GM18867 (cell line): ENCODE data around the gene TMEM213.

Experiments
- ATAC-seq: cut with Tn5 transposase; IDR thresholded peaks from one replicate; pipeline ENCODE4 v1.9.1; 2021; ENCODE audit warnings: mild to moderate bottlenecking, moderate library complexity; ENCODE audit not compliant: unreplicated experiment

TMEM213 gene, protein sequence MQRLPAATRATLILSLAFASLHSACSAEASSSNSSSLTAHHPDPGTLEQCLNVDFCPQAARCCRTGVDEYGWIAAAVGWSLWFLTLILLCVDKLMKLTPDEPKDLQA

DNA sequence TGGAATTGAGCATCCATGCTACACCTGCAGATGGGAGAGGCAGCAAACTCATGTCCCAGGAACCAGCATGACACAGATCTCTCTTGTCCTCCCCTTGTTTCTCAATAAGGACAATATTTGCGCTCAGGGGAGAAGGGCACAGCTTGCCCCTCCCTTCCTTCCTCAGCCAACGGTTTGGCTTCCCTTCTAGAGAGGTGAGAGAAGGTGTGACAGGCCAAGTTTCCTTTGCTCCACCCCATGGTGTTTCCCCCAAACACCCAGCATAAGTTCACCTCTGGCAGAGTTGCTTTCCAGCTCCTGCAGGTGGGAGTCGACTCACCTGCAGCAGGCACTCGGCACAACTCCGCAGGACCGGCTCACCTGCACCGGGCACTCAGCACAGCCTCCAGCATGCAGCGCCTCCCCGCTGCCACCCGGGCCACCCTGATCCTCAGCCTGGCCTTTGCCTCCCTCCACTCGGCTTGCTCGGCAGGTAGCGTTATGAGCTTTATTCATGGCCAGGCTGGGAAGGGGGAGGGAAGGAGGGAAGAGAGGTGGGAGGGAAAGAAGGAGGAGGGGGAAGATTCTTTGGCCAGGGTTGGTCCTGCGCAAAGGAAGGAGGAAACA is at the start of gene TMEM213, which contains the start of gene ATP6V0A4:
TSS of gene TMEM213 (plus strand) at position 280 of the 606 bp plus-strand sequence. CDS start at position 391, 111 bp downstream.
TSS of gene ATP6V0A4 (minus strand) at position 482 of the 606 bp plus-strand sequence. CDS start 26,949 bp downstream, outside the sequence.
- ATAC-seq, result no peak

DNA sequence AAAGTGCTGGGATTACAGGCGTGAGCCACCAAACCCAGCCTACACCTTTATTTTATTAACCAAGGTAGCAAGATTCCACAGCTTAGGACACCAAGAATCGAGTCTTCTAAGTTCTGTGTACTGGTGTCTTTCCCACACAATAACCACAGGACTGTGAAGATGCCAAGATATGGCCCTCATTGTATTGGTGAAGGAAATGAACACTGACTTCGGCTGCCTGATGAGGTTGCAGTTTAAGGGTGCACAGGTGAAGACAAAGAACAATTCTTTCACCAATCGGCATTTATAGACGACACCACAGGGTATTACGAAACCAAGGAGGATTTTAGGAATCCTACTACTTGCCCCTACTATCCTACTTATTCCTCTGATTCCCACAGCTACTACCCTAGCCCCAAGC is 49.1 kb upstream of the TMEM213 start:
- no peak for ATAC-seq

DNA sequence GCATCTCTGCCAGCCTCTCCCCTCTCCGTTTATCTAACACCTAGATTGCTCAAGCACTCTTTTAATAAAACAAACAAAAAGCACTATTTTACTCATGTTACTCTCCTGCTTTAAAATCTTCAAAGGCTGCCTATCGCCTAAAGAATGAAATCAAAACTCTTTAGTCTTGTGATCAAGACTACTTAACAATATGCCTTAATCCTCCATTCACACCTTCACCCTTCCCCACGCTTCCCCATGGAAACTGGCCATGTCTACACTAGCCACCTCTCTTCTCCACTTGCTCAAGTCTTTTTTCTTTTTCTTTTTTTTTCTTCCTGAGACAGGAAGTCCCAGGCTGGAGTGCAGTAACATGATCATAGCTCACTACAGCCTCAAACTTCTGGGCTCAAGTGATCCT is 47.8 kb upstream of the TMEM213 start:
- no peak for ATAC-seq

DNA sequence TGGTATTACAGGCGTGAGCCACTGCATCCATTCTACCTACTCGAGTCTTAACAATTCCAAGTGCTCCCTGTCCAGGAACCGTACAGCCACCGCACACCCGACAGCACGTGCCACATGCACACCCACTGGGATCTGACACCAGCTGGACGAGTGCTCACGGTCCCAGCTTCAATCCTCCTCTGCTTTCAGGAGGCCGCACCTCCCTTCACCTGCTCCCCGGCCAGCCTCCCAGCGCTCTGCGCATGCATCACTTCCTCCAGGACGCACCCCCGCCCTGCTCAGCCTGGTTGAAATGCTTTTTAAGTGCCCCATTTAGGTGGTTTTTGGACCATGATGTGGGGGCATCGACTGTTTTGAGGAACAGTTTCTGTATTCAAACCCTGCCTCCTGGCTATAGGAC is 47.3 kb upstream of the TMEM213 start:
- no peak for ATAC-seq

DNA sequence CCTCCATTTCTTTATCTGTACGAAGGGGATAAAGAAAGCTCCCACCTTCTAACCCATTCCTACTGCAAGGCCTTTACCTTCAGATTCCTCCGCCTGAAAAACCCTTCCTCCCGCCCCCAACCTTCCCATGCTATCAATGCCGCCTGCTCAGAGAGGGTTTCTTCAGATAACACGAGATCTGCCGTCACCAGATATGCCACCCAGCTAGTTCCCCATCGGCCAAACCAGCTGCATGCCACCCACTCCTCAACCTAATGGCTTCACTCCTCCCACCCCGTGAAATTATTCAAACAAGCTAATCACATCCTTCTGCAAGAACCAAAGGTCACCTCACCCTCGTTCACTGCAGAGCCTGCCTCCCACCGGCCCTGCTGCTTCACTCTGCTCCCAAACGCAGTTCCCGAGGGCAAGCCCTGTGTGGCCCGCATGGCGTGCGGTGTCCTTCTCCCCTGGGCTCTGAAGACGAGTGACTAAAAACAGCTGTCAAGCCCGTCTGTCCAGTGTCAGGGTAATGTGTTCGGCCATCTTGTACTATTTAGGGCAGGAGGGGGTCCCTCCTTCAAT is 46.8 kb upstream of the TMEM213 start:
- no peak for ATAC-seq

DNA sequence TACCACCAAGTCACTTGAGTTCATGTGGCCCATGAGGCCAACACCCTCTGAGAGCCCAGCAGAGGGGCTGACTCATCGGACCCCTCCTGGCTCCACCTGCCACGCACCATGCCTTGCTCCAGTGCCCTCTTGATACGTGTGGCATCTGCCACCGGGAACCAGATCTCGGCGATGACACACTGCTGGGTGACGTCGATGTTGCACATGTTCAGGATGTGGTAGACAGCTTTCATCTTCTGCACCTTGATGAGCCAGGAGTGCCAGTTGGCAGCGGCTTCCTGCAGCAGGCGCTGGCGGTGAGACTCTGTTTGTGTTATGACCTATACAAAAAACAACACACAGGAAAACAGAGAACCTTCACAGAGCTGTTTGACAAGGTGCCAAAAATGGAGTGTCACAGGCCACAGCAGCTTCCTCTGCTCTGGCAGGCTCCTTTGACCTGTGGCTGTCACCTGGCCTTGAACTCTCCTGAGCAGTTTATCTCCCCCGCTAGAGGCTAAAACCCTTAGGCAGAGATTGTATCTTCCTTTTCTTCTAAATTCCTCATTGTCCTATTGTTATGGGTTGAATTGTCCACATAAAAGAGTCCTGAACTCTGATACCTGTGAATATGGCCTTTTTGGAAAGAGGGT is 45.2 kb upstream of the TMEM213 start:
- ATAC-seq, result peak; percentile 90

DNA sequence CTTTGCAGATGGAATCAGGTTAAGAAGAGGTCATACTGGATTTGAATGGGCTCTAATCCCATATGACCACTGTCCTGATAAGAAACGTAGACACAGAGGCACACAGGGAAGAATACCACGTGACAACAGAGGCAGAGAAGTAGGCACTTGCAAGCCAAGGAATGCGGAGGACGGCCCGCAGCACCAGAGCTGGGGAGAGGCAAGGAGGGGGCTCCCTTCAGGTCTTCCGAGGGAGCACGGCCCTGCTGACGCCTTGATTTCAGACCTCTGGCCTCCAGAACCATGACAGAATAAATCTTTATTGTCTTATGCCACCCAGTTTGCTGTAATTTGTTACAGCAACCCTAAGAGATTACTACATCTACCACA is 44.7 kb upstream of the TMEM213 start:
- no peak for ATAC-seq

DNA sequence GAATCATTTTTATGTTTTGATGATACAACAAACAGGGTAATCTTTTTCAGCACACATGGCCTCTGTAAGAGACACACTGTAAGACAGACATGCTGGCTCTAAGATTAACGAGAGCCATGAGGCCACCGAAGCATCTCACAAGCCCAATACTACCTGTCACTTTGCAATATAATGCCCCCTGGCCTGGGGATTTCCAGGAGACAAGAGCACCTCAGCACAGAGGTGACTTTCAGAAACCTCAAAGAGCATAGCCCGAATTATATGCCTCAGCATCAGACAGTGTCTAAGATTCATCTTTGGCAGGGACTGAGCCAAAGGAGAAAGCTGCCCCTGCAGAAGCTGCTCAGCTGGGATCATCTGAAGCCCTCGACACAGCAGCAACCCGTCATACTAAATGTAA is 44.2 kb upstream of the TMEM213 start:
- ATAC-seq, result no peak

DNA sequence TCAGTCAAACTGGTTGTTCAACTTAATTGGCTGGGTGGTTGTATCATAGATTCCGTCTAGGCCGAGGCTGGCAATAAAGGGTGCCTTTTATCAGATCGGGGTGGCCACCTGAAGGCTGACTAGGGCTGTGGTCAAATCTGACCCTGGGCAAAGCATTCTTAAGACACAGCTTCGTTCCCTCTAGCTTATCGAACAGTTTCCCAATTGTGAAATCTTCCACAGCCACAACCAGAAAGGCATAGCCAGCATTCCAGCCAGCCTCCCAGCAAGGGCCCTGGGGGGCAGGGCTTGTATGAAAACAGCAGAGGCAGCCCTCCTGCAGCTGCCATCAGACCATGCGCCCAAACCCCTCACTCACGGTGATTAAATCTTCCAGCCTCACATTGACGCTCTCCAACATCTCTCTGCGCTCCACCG is 42.5 kb upstream of the TMEM213 start:
- no peak for ATAC-seq

DNA sequence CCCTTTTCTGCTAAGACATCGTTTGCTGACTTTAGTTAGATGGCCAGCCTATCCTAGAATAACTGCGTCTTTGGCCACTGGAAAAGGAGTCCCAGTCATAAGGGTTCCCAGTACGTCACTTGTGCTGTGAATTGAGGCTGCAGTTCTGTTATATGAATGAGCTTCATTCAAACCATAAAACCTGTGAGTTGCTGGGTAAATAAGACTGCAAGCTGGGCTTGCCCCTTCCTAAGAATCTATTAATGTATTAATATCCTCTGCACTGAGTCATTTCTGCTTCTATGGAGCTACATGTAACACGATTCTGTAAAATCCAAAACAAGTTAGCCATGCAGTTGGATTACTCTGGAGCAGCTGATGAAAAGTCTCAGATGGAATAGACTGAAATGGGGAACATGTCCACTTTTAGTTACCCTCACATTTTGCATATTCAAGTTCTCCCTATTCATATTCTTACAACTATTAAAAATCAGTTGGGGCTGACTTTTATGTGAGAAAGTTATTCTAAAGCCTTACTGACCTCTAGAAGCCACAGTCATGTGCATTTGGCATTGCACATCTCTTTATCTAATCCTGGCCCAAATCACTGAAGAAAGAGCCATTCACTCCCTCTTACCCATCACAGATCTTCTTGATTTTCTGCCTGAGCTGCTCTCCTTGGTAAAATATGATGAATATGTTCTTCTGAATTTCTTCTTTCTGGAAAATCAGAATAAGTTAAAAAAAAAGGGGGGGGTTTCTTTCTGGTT is 41.8 kb upstream of the TMEM213 start:
- no peak for ATAC-seq

DNA sequence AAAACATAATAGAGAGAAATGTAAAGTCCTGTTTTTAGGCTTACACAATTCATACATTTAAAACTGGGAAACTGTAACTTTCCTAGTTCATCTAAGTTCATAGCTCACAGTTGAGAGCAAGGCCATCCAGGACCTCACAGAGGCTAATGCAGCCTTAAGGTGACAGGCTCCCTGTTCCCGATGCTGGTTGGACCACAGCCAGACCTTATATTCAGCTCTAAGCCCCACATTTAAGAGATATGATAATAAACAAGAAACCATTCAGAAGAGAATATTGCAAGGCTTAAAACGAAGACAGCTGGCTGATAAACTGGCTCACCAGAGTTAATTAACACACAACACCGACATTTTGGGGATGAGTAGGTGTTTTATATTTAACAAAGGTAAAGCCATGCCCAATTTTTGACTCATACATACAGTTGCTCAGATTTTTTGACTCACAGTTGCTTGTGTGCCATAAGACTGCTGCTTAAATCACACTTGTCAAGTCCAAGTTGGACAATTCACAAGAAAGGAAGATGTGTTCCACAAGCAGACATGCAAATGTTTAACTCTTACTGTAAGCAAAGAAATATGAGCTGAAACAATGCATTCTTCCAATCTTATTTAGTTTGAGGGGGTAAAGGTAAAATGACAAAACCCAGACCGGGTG is 41.1 kb upstream of the TMEM213 start:
- no peak for ATAC-seq

DNA sequence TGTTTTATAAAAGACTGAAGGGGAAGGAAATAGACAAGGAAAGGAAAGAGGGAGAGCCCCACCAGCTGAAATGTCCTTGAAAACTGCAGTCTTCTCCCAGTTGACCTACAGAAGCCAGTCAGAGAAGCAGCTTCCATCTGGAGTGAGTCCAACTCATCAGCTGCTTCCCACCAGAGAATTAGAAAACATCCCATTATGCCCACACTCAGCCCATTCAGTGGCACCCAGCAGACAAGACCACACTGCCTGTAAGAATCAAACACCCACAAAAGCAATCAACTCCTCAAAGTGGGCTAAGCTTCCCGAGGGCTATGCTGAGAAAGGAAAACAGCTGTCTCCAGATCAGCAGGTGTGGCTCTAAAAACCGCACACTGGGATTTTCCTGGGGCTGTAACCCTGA is 29.6 kb upstream of the TMEM213 start:
- no peak for ATAC-seq

DNA sequence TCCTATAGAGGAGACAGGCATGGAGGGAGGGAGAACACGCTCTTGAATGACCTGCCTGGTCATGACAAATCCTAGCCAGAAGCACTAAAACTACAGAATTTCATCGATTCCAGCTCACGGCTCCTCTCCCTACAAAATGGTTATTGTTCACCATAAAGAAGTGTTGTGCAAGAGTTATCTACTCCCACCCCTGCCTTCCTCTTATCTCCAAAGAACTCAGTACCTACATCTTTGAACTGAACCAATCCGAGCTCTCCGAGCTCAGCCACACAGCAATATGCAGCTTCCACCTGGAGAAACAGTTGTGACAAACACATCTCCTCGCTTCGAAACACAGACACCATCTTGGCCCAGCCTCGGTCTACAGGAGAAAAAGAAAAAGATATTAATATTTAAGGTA is 26.9 kb upstream of the TMEM213 start:
- no peak for ATAC-seq

DNA sequence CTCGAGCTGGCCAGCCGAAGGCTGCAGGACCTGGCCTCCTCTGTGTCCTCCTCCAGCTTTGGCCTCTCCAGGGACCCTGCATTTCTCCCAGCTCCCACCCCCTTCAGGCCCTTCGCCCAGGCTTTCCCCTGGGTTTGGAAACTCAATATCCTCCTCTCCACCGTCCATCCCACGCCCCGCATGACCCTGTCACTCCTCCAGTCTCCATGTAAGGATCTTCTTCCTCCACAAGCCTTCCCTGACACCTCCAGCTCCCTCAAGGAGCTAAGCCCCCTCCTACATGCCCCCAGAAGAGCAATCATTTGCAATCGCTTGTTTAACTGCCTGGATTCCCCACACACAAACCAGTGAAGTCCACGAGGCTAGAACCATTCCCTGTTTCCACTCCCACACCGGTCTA is 24.6 kb upstream of the TMEM213 start:
- ATAC-seq, result no peak

DNA sequence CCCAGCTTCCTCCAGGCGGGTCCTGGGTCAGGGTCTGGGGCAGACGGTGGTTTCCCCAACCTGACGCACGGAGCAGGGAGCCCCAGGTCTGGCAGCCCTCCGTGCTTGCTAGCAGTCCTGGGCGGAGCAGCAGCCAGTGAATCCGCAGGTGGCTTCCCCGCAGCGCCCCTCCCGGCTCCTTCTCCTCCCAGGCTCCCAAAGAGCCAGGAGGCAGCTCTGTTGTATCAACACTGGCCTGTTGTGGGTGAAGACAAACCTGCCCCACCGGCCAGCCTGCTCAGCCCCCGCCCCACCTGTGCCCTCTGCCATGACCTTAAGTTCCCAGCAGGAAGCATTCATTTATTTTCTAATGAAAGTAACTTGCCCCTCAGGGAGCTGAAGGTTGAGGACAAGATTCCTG is 24.0 kb upstream of the TMEM213 start:
- ATAC-seq, result no peak

DNA sequence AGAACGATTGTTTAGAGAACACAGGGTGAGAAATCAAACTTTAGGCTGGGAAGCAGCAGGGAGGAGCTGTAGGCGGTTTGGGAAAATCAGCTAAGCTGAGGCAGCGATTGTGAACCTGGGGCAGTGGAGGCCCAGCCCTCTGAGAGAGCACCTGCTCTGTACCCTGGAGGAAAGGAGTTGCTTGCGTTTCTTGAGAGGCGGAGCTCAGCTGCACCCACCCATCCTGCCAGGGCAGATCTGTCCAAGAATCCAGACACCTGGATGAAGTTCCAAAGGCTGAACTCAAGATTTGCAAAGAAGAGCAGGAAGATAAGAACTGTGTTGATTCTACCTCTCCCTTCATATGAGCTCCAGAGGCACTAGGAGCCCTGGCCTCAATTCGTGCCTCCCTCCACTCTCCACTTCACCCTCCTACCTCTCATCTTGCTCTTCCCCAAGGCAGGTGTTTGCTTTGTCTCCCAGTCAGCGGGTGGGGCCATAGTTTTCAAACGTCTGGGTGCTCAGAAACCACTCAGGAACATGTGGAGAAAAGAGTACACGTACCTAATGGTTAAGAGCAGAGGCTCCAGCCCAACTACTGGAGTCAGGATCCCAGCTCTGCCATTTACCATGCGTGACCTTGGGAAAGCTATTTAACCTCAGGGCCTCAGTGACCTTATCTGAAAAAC is 21.5 kb upstream of the TMEM213 start:
- no peak for ATAC-seq

DNA sequence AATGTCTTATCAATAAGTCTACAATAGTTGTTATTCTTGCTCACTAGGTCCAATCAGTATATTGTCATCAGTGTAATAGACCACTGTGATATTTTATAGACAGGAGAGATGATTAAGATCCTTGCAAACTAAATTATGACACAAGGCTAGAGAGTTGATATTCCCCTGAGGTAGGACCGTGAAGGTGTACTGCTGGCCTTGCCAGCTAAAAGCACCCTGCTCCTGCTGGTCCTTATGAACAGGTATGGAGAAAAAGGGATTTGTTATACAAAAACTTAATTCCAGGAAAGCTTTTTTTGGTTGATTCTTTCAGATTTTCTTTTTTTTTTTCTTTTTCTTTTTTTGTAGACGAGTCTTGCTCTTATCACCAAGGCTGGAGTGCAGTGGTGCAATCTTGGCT is 16.8 kb upstream of the TMEM213 start:
- no peak for ATAC-seq

DNA sequence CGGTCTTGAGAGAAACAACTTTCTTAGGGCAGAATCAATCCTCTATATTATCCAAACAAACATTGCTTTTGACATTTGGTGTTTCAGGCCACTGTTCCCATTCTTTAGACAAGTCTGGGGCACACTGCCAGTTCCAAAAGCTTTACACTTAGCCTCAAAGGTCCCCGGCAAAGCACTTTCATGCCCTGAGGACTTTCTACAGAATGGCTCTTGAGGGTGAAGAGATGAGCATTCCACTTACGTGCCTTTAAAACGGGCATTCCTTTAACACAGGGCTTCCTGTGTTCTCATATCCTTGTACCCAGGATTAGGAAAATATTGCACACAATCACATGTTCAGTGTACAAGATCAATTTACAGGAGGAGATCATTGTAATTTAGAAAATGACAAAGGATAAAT is 13.1 kb upstream of the TMEM213 start:
- ATAC-seq, result no peak

DNA sequence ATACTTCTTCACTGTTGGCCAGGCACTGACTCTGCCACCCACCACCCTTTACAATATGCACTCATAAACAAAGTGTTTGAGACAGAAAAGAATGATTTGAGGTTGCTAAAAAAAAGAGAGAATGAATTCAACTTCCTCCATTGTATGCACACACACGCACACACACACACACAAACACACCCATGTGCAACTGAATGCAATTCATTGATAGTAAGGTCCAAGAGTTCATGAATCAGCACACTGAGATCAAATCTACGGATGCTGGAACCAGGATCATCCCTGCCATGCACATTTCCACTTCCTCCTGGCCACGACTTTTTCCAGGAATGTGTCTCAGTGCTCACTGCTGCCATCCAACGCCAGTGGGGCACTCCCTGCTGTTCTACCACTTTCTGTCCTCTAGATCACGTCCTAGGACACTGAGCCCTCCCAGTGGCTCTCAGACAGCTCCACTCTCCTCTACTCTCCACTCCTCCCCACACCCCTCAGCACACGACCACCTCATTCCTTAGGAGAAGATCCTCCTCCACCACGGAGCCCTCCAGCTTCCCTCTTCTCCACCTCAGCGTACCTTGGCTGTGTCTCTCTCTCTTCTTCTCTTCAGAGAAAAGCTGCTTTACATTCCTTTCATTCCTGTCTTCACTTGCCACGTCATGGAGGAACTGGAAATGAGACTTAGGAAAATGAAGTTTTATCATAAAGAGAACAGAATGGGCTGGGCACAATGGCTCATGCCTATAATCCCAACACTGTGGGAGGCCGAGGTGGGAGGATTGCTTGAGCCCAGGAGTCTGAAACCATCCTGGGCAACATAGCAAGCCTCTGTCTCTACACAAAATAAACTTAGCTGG is 12.0 kb upstream of the TMEM213 start:
- no peak for ATAC-seq
